HL-60 (cell line): ENCODE measurements around the gene NKD2.

Experiments used
- DNase-seq, 2 experiments: peaks; one replicate each; pipeline ENCODE4 v3.0.0-alpha.2; 2010 to 2020; ENCODE audit warnings: low read depth in 1 of 2, low spot score in 1 of 2
- H3K27ac ChIP-seq: fragments of 250-450 bp; sonication (Bioruptor Pico); replicated peaks from 2 replicates; pipeline ENCODE4 v1.5.1; 2020; ENCODE audit warnings: mild to moderate bottlenecking, moderate library complexity
- H3K27me3 ChIP-seq: fragments of 250-450 bp; sonication (Bioruptor Pico); 2 replicates; pipeline ENCODE4 v1.5.1; 2021; ENCODE audit warnings: mild to moderate bottlenecking, moderate library complexity; ENCODE audit not compliant: insufficient read depth, poor library complexity, severe bottlenecking
- H3K4me3 ChIP-seq: replicated peaks from 2 replicates; pipeline ENCODE4 v1.5.1; 2011; ENCODE audit warnings: mild to moderate bottlenecking, control low read depth, low read length; ENCODE audit not compliant: insufficient read depth
- GABPA ChIP-seq: IDR thresholded peaks from 2 replicates; pipeline ENCODE4 v1.6.1; 2012; ENCODE audit warnings: low read depth
- POLR2AphosphoS5 ChIP-seq: IDR thresholded peaks from 2 replicates; pipeline ENCODE4 v1.6.1; 2012; ENCODE audit warnings: low read depth
- SPI1 ChIP-seq: IDR thresholded peaks from 2 replicates; pipeline ENCODE4 v1.6.1; 2012; ENCODE audit warnings: low read depth, mild to moderate bottlenecking, borderline replicate concordance
- TF ChIP-seq, protein P1 (sequence below): IDR thresholded peaks from one replicate; pipeline ENCODE4 v1.5.1; 2011; ENCODE audit warnings: low read length, control low read depth, inconsistent platforms; ENCODE audit not compliant: insufficient read depth
- TF ChIP-seq, protein P2 (sequence below): IDR thresholded peaks from 2 replicates; pipeline ENCODE4 v1.6.1; 2012; ENCODE audit warnings: low read depth; ENCODE audit not compliant: insufficient replicate concordance

Gene NKD2

DNA sequence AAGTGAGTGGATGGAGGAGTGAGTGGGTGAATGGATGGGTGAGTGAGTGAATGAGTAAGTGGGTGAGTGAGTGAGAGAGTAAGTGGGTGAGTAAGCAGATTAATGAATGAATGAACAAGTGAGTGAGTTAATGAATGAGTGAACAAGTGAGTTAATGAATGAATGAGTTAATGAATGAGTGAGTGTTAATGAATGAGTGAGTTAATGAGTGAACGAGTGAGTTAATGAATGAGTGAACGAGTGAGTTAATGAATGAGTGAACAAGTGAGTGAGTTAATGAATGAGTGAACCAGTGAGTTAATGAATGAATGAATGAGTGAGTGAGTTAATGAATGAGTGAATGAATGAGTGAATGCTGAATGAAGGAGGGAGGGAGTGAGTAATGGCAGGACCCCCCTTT is 26.4 kb downstream of the NKD2 start:
- no peak for TF ChIP-seq SPI1
- TF ChIP-seq, protein P1, sequence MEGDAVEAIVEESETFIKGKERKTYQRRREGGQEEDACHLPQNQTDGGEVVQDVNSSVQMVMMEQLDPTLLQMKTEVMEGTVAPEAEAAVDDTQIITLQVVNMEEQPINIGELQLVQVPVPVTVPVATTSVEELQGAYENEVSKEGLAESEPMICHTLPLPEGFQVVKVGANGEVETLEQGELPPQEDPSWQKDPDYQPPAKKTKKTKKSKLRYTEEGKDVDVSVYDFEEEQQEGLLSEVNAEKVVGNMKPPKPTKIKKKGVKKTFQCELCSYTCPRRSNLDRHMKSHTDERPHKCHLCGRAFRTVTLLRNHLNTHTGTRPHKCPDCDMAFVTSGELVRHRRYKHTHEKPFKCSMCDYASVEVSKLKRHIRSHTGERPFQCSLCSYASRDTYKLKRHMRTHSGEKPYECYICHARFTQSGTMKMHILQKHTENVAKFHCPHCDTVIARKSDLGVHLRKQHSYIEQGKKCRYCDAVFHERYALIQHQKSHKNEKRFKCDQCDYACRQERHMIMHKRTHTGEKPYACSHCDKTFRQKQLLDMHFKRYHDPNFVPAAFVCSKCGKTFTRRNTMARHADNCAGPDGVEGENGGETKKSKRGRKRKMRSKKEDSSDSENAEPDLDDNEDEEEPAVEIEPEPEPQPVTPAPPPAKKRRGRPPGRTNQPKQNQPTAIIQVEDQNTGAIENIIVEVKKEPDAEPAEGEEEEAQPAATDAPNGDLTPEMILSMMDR, result no peak
- TF ChIP-seq POLR2AphosphoS5, result no peak
- no peak for TF ChIP-seq GABPA
- TF ChIP-seq, protein P2, sequence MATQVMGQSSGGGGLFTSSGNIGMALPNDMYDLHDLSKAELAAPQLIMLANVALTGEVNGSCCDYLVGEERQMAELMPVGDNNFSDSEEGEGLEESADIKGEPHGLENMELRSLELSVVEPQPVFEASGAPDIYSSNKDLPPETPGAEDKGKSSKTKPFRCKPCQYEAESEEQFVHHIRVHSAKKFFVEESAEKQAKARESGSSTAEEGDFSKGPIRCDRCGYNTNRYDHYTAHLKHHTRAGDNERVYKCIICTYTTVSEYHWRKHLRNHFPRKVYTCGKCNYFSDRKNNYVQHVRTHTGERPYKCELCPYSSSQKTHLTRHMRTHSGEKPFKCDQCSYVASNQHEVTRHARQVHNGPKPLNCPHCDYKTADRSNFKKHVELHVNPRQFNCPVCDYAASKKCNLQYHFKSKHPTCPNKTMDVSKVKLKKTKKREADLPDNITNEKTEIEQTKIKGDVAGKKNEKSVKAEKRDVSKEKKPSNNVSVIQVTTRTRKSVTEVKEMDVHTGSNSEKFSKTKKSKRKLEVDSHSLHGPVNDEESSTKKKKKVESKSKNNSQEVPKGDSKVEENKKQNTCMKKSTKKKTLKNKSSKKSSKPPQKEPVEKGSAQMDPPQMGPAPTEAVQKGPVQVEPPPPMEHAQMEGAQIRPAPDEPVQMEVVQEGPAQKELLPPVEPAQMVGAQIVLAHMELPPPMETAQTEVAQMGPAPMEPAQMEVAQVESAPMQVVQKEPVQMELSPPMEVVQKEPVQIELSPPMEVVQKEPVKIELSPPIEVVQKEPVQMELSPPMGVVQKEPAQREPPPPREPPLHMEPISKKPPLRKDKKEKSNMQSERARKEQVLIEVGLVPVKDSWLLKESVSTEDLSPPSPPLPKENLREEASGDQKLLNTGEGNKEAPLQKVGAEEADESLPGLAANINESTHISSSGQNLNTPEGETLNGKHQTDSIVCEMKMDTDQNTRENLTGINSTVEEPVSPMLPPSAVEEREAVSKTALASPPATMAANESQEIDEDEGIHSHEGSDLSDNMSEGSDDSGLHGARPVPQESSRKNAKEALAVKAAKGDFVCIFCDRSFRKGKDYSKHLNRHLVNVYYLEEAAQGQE, result no peak
- DNase-seq, result no peak
- no peaks in the 10 kb centered on the region for H3K27me3 ChIP-seq
- no peak overlapping the region for H3K4me3 ChIP-seq
- no peak overlapping the region for H3K27ac ChIP-seq

DNA sequence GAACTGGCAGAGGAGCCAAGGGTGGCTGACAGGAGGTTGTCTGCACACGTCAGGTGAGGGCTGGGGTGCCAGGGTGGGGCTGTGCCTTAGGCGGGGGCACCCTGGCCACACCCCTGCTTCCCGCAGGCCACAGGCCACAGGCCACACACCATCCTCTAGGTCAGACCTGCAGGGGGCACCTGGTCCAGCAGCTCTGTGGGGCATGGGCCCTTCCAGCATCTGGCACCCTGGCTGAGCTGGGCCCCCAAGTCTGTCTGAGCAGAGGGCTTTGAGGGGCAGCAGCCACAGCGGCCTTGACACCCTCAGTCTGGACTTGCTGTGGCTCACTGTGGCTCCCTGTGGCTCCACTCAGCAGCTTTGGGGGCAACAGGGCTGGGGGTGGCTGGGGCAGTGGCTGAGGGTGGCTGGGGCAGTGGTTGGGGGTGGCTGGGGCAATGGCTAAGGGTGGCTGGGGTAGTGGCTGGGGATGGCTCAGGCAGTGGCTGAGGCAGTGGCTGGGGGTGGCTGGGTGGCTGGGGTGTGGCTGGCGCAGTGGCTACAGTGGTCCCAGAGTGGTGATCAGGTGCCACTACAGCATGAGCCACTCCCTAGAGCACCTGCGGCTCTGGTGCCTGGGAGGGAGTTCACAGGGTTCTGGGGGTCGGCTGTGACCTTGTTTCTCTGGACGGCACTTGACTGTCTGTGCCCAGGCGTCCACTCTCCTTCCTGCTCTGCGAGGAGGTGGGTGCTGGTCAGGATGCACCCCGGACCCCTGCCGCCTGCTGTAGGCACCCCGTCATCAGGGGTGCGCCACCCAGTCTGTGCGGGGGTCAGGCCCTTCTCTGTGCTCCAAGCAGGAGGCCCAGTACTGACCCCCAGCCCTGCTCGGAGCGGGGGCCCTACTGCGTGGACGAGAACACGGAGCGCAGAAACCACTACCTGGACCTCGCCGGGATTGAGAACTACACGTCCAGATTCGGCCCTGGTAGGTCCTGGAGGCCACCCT is 27.1 kb downstream of the NKD2 start:
- H3K27me3 ChIP-seq, result no peaks in the 10 kb centered on the region
- TF ChIP-seq, protein P2, result no peak
- TF ChIP-seq, protein P1, result no peak
- no peak for TF ChIP-seq GABPA
- TF ChIP-seq SPI1, result no peak
- TF ChIP-seq POLR2AphosphoS5, result no peak

DNA sequence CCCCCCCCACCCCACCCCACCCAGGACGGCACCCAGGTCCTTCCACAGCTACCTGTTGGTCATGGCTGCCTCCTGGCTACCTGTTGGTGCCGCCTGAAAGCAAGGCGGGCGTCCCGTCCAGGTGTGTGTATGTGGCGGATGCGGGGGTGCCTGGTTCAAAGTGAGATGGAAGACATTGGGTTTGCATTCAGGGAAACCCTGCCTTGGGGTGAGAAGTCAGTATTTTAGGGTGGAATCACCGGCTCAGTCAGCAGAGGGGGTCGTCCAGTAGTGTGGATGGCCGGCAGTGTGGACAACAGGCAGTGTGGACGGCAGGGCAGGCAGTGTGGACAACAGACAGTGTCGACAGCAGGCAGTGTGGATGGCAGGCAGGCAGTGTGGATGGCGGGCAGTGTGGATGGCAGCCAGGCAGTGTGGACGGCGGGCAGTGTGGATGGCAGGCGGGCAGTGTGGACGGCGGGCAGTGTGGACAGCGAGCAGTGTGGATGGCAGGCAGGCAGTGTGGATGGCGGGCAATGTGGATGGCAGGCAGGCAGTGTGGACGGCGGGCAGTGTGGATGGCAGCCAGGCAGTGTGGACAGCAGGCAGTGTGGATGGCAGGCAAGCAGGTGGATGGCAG is 28.0 kb downstream of the NKD2 start:
- H3K27ac ChIP-seq, result no peak overlapping the region
- no peak for TF ChIP-seq SPI1
- TF ChIP-seq, protein P2, result no peak
- no peak for TF ChIP-seq POLR2AphosphoS5
- no peak for TF ChIP-seq GABPA
- TF ChIP-seq, protein P1, result no peak
- no peak for DNase-seq
- no peaks in the 10 kb centered on the region for H3K27me3 ChIP-seq
- no peak overlapping the region for H3K4me3 ChIP-seq

More for the DNA sequence above, 27.1 kb downstream of the NKD2 start:
- DNase-seq, result no peak
- Histone ChIP-seq H3K27ac (no peak overlapping the region), H3K4me3 (no peak overlapping the region)
